Measurements from ENCODE around the gene ARMC7. TPM values are rescaled to one million over a fixed set of nuclear protein-coding genes. Genes with fewer than 3 reads are reported as not detected.

Gene ARMC7
- total RNA-seq, 2 donors from 2014 or later: 13.3 to 13.7 TPM

GRCh38 chr17:75099881-75100595, 9.7 kb upstream of the ARMC7 start:
- H3K27ac Mint-ChIP-seq: no peak overlapping the region
- H3K9me3 Mint-ChIP-seq: no peaks in the 10 kb centered on the region
- H3K4me1 Mint-ChIP-seq (ENCODE audit: low read depth in 2 of 2): no peaks in the 10 kb centered on the region
- H3K36me3 Mint-ChIP-seq: no peaks in the 10 kb centered on the region
- no peak for ATAC-seq
- H3K27me3 Mint-ChIP-seq: no peaks in the 10 kb centered on the region
- H3K4me3 Mint-ChIP-seq: no peak overlapping the region
- DNase-seq (ENCODE audit: low spot score): no peak

DNA sequence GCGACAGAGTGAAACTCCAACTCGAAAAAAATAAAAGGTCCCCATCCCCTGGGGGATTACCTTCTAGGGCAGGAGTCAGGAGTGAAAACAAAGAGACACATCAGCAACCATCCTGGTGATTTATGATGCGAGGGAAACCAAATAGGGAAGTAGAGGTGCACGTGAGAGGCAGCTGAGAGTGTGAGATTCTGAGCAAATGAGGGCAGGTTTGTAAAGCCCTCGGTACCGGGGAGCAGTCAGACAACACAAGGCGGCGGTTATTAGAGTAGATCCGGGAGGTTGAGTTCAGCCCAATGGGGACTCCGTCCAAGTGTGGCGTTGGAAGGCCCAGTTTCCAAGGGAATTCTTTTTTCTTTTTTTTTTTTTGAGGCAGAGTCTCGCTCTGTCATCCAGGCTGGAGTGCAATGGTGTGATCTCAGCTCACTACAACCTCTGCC, 7.4 kb upstream of the ARMC7 start:
- H3K4me1 Mint-ChIP-seq (ENCODE audit: low read depth in 2 of 2): no peaks in the 10 kb centered on the region
- H3K36me3 Mint-ChIP-seq: no peaks in the 10 kb centered on the region
- H3K9me3 Mint-ChIP-seq: no peaks in the 10 kb centered on the region
- no peaks in the 10 kb centered on the region for H3K27me3 Mint-ChIP-seq
- H3K27ac Mint-ChIP-seq: no peak overlapping the region
- H3K4me3 Mint-ChIP-seq: no peak overlapping the region
- DNase-seq (ENCODE audit: low spot score) (no peak), ATAC-seq (no peak)

- H3K27me3 Mint-ChIP-seq: no peaks in the 10 kb centered on the region
- DNase-seq (ENCODE audit: low spot score): no peak
These were observed 5.9 kb upstream of the ARMC7 start for GRCh38 chr17:75103601-75104554.

GRCh38 chr17:75105126-75106080, 4.4 kb upstream of the ARMC7 start:
- ATAC-seq (no peak), DNase-seq (ENCODE audit: low spot score) (no peak)
- Mint-ChIP-seq H3K36me3 (no peaks in the 10 kb centered on the region), H3K27ac (no peak overlapping the region), H3K4me1 (ENCODE audit: low read depth in 2 of 2) (peaks cover 10 to 13% of the 10 kb centered on the region in 2 donors), H3K27me3 (no peaks in the 10 kb centered on the region), H3K9me3 (no peaks in the 10 kb centered on the region), H3K4me3 (no peak overlapping the region)

More at GRCh38 chr17:75103601-75104554, 5.9 kb upstream of the ARMC7 start:
- ATAC-seq: no peak
- no peak overlapping the region for H3K4me3 Mint-ChIP-seq
- no peaks in the 10 kb centered on the region for H3K36me3 Mint-ChIP-seq
- peaks cover 6 to 7% of the 10 kb centered on the region in 2 donors for H3K4me1 Mint-ChIP-seq (ENCODE audit: low read depth in 2 of 2)
- H3K9me3 Mint-ChIP-seq: no peaks in the 10 kb centered on the region
- no peak overlapping the region for H3K27ac Mint-ChIP-seq

GRCh38 chr17:75108193-75108592, 1.6 kb upstream of the ARMC7 start:
- Mint-ChIP-seq H3K27me3 (no peaks in the 10 kb centered on the region), H3K4me1 (ENCODE audit: low read depth in 2 of 2) (peaks cover 20 to 24% of the 10 kb centered on the region in 2 donors), H3K4me3 (peak overlapping the region; percentile 86), H3K36me3 (no peaks in the 10 kb centered on the region), H3K27ac (no peak overlapping the region), H3K9me3 (no peaks in the 10 kb centered on the region)
- ATAC-seq (no peak), DNase-seq (ENCODE audit: low spot score) (no peak)

GRCh38 chr17:75109046-75109406, 743 bp upstream of the ARMC7 start:
- Mint-ChIP-seq H3K4me1 (ENCODE audit: low read depth in 2 of 2) (peaks cover 25 to 28% of the 10 kb centered on the region in 2 donors), H3K4me3 (peak overlapping the region; percentile 86), H3K9me3 (no peaks in the 10 kb centered on the region), H3K36me3 (no peaks in the 10 kb centered on the region), H3K27ac (no peak overlapping the region), H3K27me3 (no peaks in the 10 kb centered on the region)
- DNase-seq (ENCODE audit: low spot score): no peak
- ATAC-seq: no peak

DNA sequence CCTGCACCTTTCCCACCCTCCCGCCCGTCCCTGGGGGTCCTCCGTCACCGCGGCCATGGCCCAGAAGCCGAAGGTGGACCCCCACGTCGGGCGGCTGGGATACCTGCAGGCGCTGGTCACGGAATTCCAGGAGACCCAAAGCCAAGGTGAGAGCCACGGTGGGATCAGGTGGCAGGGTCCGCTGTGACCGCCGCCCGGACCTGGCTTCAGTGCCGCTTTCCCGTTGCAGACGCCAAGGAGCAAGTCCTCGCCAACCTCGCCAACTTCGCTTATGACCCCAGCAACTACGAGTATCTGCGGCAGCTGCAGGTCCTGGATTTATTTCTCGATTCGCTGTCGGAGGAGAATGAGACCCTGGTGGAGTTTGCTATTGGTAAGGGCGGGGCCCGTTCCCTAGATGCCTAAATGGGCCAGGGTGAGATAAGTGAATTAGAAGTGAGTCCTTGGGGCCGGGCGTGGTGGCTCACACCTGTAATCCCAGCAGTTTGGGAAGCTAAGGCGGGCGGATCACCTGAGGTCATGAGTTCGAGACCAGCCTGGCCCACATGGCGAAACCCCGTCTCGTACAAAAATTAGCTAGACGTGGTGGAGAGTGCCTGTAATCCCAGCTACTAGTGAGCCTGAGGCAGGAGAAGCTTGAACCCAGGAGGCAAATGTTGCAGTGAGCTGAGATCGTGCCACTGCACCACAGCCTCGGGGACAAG, 617 bp downstream of the ARMC7 start:
- Mint-ChIP-seq H3K4me3 (peak overlapping the region; percentile 86), H3K27me3 (no peaks in the 10 kb centered on the region), H3K9me3 (no peaks in the 10 kb centered on the region), H3K4me1 (ENCODE audit: low read depth in 2 of 2) (peaks cover 35 to 39% of the 10 kb centered on the region in 2 donors), H3K27ac (peak overlapping the region; percentile 39 to 53), H3K36me3 (no peaks in the 10 kb centered on the region)
- ATAC-seq (no peak), DNase-seq (ENCODE audit: low spot score) (peak; percentile 54)

- Mint-ChIP-seq H3K4me3 (peak overlapping the region; percentile 1), H3K27me3 (no peaks in the 10 kb centered on the region), H3K9me3 (no peaks in the 10 kb centered on the region), H3K36me3 (no peaks in the 10 kb centered on the region), H3K4me1 (ENCODE audit: low read depth in 2 of 2) (peaks cover 35 to 39% of the 10 kb centered on the region in 2 donors), H3K27ac (peak overlapping the region in 1 of 2 donors; percentile 16)
- no peak for ATAC-seq
- DNase-seq (ENCODE audit: low spot score): no peak
These were observed 2.1 kb downstream of the ARMC7 start for GRCh38 chr17:75111777-75112335.

DNA sequence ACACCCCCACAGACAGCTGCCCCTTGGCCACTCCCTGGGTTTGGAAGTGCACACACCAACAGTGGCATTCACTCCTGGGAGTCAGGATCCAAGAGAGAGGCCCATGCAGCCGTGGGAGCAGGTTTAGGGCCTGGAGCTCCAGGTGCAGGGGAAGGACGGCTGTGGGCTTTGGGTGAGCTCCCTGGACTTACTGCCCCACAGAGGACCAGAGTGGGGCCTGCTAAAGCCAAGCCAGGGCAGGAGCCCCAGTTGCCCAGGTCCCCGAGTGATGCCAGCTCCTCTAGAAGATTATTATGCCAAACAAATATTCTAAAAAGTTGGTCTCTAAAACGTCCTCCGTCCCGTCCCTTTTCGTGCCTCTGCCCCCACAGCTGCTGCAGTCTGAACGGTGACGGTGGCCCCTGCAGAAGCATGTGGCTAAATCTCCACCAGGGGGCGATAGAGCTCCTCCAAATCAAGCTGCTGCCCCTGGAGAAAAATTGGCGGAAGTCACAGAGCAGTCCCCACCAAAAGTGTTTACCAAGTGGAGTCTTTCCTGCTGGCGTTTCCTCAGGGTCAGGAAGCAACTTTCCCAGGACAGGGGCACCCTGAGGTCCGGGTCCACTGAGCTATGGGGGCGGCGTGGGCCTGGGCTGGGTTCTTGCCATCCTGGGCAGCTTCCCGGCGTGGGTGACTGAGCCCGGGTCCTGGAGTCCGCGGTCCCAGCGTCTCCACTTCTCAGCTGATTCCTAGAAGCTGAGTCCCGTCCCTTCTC, 4.2 kb downstream of the ARMC7 start:
- ATAC-seq (peak; percentile 70 to 84), DNase-seq (ENCODE audit: low spot score) (peak; percentile 91)
- Mint-ChIP-seq H3K4me3 (peak overlapping the region; percentile 92), H3K27me3 (no peaks in the 10 kb centered on the region), H3K27ac (peak overlapping the region; percentile 87 to 98), H3K9me3 (no peaks in the 10 kb centered on the region), H3K36me3 (no peaks in the 10 kb centered on the region), H3K4me1 (ENCODE audit: low read depth in 2 of 2) (peaks cover 31 to 33% of the 10 kb centered on the region in 2 donors)

GRCh38 chr17:75114552-75115314, 5.0 kb downstream of the ARMC7 start:
- Mint-ChIP-seq H3K27me3 (no peaks in the 10 kb centered on the region), H3K27ac (peak overlapping the region; percentile 87 to 98), H3K4me1 (ENCODE audit: low read depth in 2 of 2) (peaks cover 29 to 34% of the 10 kb centered on the region in 2 donors), H3K9me3 (no peaks in the 10 kb centered on the region), H3K4me3 (peak overlapping the region; percentile 92), H3K36me3 (no peaks in the 10 kb centered on the region)
- peak; percentile 60 for DNase-seq (ENCODE audit: low spot score)
- peak in 1 of 2 donors; percentile 64 for ATAC-seq

DNA sequence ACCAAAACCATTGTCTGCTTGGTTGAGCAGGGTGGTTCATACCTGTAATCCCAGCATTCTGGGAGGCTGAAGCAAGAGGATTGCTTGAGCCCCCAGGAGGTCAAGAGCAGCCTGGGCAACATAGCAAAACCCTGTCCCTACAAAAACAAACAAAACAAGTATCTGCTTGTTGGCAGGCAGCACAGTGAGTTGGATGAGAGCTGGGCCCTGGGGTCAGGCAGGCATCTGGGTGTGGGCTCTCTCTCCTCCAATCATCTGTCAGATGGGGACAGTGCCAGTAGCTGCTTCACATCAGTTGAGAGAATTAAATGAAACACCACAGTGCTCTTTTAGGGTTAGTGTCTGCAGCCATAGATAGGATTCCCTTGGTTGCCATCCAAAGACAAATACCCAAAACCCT, 5.8 kb downstream of the ARMC7 start:
- no peak overlapping the region for H3K4me3 Mint-ChIP-seq
- no peaks in the 10 kb centered on the region for H3K27me3 Mint-ChIP-seq
- DNase-seq (ENCODE audit: low spot score): no peak
- H3K36me3 Mint-ChIP-seq: no peaks in the 10 kb centered on the region
- H3K4me1 Mint-ChIP-seq (ENCODE audit: low read depth in 2 of 2): peaks cover 25 to 32% of the 10 kb centered on the region in 2 donors
- peak overlapping the region; percentile 87 to 98 for H3K27ac Mint-ChIP-seq
- no peaks in the 10 kb centered on the region for H3K9me3 Mint-ChIP-seq
- ATAC-seq: no peak
